ENCODE results near the gene MYO9B. TPM values are rescaled to one million over a fixed set of nuclear protein-coding genes. Genes with fewer than 3 reads are reported as not detected.

The MYO9B gene
- total and polyA plus RNA-seq, 9 of the 15 experiments (the other 6 are each of a cell fraction or from before 2014, with no cell fraction given): 2.4 to 77.6 (median 23.0) TPM

DNA sequence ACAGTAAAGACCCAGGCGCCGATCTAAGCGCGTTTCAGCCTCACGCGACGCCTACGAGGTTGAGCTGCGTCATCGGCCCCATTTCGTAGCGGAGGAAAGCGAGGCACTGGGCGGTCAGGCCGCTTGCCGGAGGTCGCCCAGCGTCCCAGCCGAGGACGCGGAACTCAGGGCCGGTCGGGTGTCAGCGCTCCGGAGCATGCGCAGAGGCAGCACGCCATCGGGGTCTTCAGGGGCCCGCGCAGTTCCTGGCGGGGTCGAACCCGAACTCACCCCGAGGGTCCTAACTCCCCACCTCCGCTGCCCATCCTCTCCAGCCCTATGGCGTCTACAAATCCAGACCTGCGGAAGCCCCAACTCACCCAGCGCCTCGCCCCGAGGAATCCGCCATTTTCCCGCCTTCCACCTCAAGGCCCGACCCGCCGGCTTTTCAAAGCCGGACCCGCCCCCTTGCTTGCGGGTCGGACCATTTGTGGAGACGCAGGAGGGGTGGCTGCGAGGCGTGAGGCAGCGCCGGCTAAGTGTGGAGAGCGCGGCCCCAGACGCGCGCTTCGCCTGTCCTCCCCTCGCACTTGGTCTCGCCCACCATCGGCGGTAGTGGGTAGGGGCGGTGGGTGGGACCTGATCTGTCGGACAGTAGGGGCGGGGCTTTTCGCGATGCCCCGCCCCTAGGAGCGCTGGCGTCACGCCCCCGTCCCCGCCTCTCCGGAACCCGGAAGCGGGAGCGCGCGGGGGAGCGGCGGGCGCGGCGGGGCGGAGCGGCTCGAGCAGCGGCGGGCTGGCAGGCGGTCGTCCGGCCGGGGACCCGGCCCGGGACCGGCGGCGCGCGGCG is at the start of gene MYO9B, which contains the start of gene HAUS8 (continued):
- TF ChIP-seq DMBX1 (CRISPR knock-in tag; IDR thresholded peaks at IDR 0.05; ENCODE audit: borderline replicate concordance) (peak; percentile 27; the same call in 1 of the 2 replicates), IFI16 (CRISPR knock-in tag; IDR thresholded peaks at IDR 0.05) (no peak), TOE1 (IDR thresholded peaks at IDR 0.05; ENCODE audit: borderline replicate concordance) (peak; percentile 97), TOE1 (CRISPR knock-in tag; IDR thresholded peaks at IDR 0.05; ENCODE audit: borderline replicate concordance, low read depth) (no peak), TEAD1 (CRISPR knock-in tag; IDR thresholded peaks at IDR 0.05) (peak; percentile 3 to 69; a peak in 1 of 4 replicates), FIP1L1 (IDR thresholded peaks at IDR 0.05; ENCODE audit: low read depth, low read length, poor library complexity, severe bottlenecking) (peak; percentile 91), ATF2 (CRISPR knock-in tag; IDR thresholded peaks at IDR 0.05) (no peak), HDAC1 (IDR thresholded peaks at IDR 0.05) (peak in 1 of 2 experiments; percentile 96; a peak in 2 of 4 replicates), ZNF408 (CRISPR knock-in tag; IDR thresholded peaks at IDR 0.05; ENCODE audit: low read depth) (no peak), ZBTB2 (IDR thresholded peaks at IDR 0.05) (peak; percentile 94), ATF7 (IDR thresholded peaks at IDR 0.05) (peak; percentile 100), IRF1 (CRISPR knock-in tag; IDR thresholded peaks at IDR 0.05; ENCODE audit: borderline replicate concordance) (no peak), XRCC5 (IDR thresholded peaks at IDR 0.05; ENCODE audit: low read depth, low read length) (peak; percentile 84), FOXA1 (IDR thresholded peaks at IDR 0.05; ENCODE audit: borderline replicate concordance) (no peak), SUPT5H (IDR thresholded peaks at IDR 0.05) (peak; percentile 97)
- TF ChIP-seq, protein P1, sequence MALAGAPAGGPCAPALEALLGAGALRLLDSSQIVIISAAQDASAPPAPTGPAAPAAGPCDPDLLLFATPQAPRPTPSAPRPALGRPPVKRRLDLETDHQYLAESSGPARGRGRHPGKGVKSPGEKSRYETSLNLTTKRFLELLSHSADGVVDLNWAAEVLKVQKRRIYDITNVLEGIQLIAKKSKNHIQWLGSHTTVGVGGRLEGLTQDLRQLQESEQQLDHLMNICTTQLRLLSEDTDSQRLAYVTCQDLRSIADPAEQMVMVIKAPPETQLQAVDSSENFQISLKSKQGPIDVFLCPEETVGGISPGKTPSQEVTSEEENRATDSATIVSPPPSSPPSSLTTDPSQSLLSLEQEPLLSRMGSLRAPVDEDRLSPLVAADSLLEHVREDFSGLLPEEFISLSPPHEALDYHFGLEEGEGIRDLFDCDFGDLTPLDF (CRISPR knock-in tag; IDR thresholded peaks at IDR 0.05): peak; percentile 99
- TF ChIP-seq, protein P2, sequence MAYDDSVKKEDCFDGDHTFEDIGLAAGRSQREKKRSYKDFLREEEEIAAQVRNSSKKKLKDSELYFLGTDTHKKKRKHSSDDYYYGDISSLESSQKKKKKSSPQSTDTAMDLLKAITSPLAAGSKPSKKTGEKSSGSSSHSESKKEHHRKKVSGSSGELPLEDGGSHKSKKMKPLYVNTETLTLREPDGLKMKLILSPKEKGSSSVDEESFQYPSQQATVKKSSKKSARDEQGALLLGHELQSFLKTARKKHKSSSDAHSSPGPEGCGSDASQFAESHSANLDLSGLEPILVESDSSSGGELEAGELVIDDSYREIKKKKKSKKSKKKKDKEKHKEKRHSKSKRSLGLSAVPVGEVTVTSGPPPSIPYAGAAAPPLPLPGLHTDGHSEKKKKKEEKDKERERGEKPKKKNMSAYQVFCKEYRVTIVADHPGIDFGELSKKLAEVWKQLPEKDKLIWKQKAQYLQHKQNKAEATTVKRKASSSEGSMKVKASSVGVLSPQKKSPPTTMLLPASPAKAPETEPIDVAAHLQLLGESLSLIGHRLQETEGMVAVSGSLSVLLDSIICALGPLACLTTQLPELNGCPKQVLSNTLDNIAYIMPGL (CRISPR knock-in tag; IDR thresholded peaks at IDR 0.05): peak; percentile 93; the same call in 1 of the 2 replicates
- TF ChIP-seq, protein P3, sequence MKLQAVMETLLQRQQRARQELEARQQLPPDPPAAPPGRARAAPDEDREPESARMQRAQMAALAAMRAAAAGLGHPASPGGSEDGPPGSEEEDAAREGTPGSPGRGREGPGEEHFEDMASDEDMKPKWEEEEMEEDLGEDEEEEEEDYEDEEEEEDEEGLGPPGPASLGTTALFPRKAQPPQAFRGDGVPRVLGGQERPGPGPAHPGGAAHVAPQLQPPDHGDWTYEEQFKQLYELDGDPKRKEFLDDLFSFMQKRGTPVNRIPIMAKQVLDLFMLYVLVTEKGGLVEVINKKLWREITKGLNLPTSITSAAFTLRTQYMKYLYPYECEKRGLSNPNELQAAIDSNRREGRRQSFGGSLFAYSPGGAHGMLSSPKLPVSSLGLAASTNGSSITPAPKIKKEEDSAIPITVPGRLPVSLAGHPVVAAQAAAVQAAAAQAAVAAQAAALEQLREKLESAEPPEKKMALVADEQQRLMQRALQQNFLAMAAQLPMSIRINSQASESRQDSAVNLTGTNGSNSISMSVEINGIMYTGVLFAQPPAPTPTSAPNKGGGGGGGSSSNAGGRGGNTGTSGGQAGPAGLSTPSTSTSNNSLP (IDR thresholded peaks at IDR 0.05; ENCODE audit: borderline replicate concordance, low read depth, low read length): peak; percentile 40; the same call in 1 of the 2 replicates
